Lower leg skin (tissue), 4 donors: ENCODE data around the gene UBASH3A. TPM values are rescaled to one million over a fixed set of nuclear protein-coding genes. Genes with fewer than 3 reads are reported as not detected.

ENCODE experiments used
- DNase-seq, 2 donors: peaks; one replicate each; pipeline ENCODE4 v3.0.0-alpha.2; 2019; ENCODE audit warnings: low spot score in 2 of 2
- H3K4me3 ChIP-seq: fragments of 200-600 bp; sonication (generic); 2 replicates; pipeline ENCODE4 v1.5.1; 2017; ENCODE audit warnings: mild to moderate bottlenecking, low read depth; ENCODE audit not compliant: poor library complexity, severe bottlenecking
- CTCF ChIP-seq, 3 donors: fragments of 450-650 bp; IDR thresholded peaks; one replicate each; pipeline ENCODE4 v1.5.1; 2016; ENCODE audit warnings: antibody characterized with exemption in 3 of 3, mild to moderate bottlenecking in 3 of 3, moderate library complexity in 2 of 3
- POLR2A ChIP-seq, 2 donors: fragments of 450-650 bp; IDR thresholded peaks; one replicate each; pipeline ENCODE4 v1.6.1; 2016 to 2017; ENCODE audit warnings: antibody characterized with exemption in 2 of 2, mild to moderate bottlenecking in 1 of 2, moderate library complexity in 1 of 2
- WGBS, 2 donors: methylation state at CpG; one replicate each; pipeline ENCODE4 v1.1.5; 2018; 5-methylcytosine and 5-hydroxymethylcytosine counted together
- intact Hi-C: fragments of 100-400 bp; cut with DNase I; formaldehyde crosslinking; loops from one replicate; pipeline ENCODE4 v1.15.0; 2023; ENCODE audit warnings: low total_unique reads
- total RNA-seq, 4 donors: library from RNA; depleted of rRNA; stranded (reverse); fragments of >200 nt; gene quantifications; one replicate each; pipeline ENCODE4 v1.1.0, GENCODE V29; 2016

Gene UBASH3A
- total RNA-seq, 4 donors from 2014 or later = 0.23 TPM; not detected in 3

GRCh38 chr21:42431196-42431595 lies 27.5 kb downstream of the UBASH3A start:
- WGBS, 2 donors = 54 to 70% methylated on average over 6 to 7 of the region's 7 CpGs
- H3K4me3 ChIP-seq = no peak overlapping the region
- intact Hi-C loops = no loop called here
- no peak for DNase-seq
- no peak for TF ChIP-seq POLR2A (IDR thresholded peaks at IDR 0.05)
- no peak for TF ChIP-seq CTCF (IDR thresholded peaks at IDR 0.05)

DNA sequence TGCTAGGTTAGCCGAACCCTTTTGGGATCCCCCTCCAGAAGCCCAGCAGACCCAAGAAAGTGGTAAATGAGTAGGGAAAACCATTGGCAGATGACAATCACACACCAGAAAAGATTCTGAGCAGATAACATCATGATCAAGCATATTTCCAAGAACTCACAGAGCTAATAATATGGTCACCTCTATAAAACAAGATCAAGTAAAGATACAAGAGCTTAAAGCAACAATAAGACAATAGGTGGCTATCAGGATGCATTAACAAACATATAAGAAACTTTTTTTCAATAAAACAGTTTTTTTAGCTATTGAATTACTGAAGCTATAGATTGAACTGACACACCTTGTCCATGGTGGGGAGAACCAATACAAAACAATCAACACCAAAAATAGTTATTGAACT lies 29.0 kb downstream of the UBASH3A start:
- DNase-seq = no peak
- intact Hi-C loops = no loop called here
- WGBS, 2 donors = 38 to 93% methylated on average over 1 of the region's 1 CpG
- no peak overlapping the region for H3K4me3 ChIP-seq
- TF ChIP-seq POLR2A (IDR thresholded peaks at IDR 0.05) (no peak), CTCF (IDR thresholded peaks at IDR 0.05) (no peak)

DNA sequence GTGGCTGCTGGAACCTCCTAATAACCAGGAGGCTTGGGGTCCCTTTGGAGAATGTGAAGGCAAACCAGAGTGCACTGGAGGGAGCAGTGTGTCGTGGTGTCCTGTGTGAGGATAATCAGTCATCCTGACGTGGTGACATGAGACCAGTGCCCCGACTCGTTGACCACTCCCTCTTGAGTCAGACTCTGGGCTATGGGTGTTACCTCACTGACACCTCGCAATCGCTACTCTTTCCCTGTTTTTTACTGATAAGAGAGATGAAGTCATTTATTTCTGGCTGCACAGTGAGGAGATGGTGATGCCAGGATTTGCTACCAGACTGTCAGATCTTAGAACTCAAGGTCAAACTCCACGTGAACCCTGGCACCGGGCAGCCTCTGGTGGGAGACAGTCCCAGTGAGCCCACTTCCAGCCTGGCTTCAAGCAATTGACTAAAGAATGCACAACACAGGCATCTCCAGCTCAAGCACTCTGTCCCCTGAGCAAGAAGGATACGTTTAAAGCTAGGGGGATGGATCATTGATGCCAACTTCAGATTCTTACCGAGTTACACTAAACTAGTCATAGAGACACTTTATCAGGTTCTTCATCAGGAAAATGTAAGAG lies 30.3 kb downstream of the UBASH3A start:
- intact Hi-C loops = no loop called here
- no peak overlapping the region for H3K4me3 ChIP-seq

GRCh38 chr21:42434884-42435283 lies 31.2 kb downstream of the UBASH3A start:
- DNase-seq = no peak
- WGBS, 2 donors = 53 to 58% methylated on average over 3 of the region's 3 CpGs
- intact Hi-C loops = no loop called here

More for the DNA sequence above, 30.3 kb downstream of the UBASH3A start:
- no peak for DNase-seq
- TF ChIP-seq POLR2A (IDR thresholded peaks at IDR 0.05) (no peak), CTCF (IDR thresholded peaks at IDR 0.05) (no peak)
- 42 to 59% methylated on average over 10 of the region's 10 CpGs for WGBS, 2 donors

GRCh38 chr21:42435401-42435800 lies 31.7 kb downstream of the UBASH3A start:
- TF ChIP-seq CTCF (IDR thresholded peaks at IDR 0.05) = no peak
- TF ChIP-seq POLR2A (IDR thresholded peaks at IDR 0.05) = no peak
- WGBS, 2 donors = 75 to 83% methylated on average over 4 of the region's 4 CpGs
- intact Hi-C loops = no loop called here
- DNase-seq = no peak
- H3K4me3 ChIP-seq = no peak overlapping the region

More at GRCh38 chr21:42434884-42435283, 31.2 kb downstream of the UBASH3A start:
- TF ChIP-seq POLR2A (IDR thresholded peaks at IDR 0.05) (no peak), CTCF (IDR thresholded peaks at IDR 0.05) (no peak)
- H3K4me3 ChIP-seq = no peak overlapping the region

GRCh38 chr21:42435833-42436232 lies 32.1 kb downstream of the UBASH3A start:
- TF ChIP-seq CTCF (IDR thresholded peaks at IDR 0.05) = no peak
- intact Hi-C loops = no loop called here
- DNase-seq = no peak
- H3K4me3 ChIP-seq = no peak overlapping the region
